Measurements from ENCODE around the gene CDC45. TPM values are rescaled to one million over a fixed set of nuclear protein-coding genes. Genes with fewer than 3 reads are reported as not detected.

The CDC45 gene
- polyA plus RNA-seq, 1 donor (not counting 4 experiments of a cell fraction or from before 2014, with no cell fraction given): 22.7 TPM

DNA sequence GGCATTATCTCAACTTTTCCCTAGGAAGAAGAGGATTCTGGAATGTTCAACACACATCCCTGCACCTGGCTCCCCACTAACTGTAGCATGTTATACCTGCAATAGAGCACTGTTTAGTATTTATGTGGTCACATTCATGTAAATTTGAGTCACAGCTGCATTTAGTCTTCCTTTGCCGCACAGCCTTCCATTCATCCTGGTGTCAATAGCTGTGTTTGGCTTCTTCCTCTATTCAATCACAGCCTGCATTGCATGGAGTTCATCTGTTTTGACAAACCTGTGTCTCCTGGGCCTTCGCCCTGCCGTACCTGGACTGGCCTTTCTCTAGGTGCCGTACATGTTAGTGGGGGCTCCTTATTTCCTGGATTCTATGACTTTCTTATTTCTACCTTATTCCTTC is 28.1 kb upstream of the CDC45 start:
- no peaks in the 10 kb centered on the region for H4K20me1 ChIP-seq (ENCODE audit: control insufficient read depth, extremely low read depth, insufficient read depth, low read length)
- peaks cover 7% of the 10 kb centered on the region for H3K79me2 ChIP-seq (ENCODE audit: control insufficient read depth, insufficient read depth, low read length)
- H3K4me1 ChIP-seq (ENCODE audit: control insufficient read depth, extremely low read depth, insufficient read depth, low read length): peaks cover 17% of the 10 kb centered on the region
- H3K9me1 ChIP-seq (ENCODE audit: control insufficient read depth, extremely low read depth, insufficient read depth, low read length): no peaks in the 10 kb centered on the region
- H3K9ac ChIP-seq (ENCODE audit: control insufficient read depth, extremely low read depth, insufficient read depth, low read length): no peak overlapping the region
- H3K4me3 ChIP-seq (ENCODE audit: control insufficient read depth in 2 of 3, extremely low read depth in 1 of 3, insufficient read depth in 2 of 3, low read depth in 1 of 3, low read length in 3 of 3): no peak overlapping the region
- peaks cover 30 to 42% of the 10 kb centered on the region in 2 experiments for H3K36me3 ChIP-seq (ENCODE audit: control insufficient read depth in 2 of 2, extremely low read depth in 1 of 2, insufficient read depth in 2 of 2, low read length in 2 of 2)
- no peaks in the 10 kb centered on the region for H3K27me3 ChIP-seq (ENCODE audit: control insufficient read depth, extremely low read depth, insufficient read depth, low read length)
- no peaks in the 10 kb centered on the region for H3K9me3 ChIP-seq (ENCODE audit: control insufficient read depth, low read depth, low read length)
- no peak overlapping the region for H3K27ac ChIP-seq (ENCODE audit: control insufficient read depth, insufficient read depth, low read length)
- TF ChIP-seq EZH2 (IDR thresholded peaks at IDR 0.05; ENCODE audit: low read length): no peak
- TF ChIP-seq, protein P1, sequence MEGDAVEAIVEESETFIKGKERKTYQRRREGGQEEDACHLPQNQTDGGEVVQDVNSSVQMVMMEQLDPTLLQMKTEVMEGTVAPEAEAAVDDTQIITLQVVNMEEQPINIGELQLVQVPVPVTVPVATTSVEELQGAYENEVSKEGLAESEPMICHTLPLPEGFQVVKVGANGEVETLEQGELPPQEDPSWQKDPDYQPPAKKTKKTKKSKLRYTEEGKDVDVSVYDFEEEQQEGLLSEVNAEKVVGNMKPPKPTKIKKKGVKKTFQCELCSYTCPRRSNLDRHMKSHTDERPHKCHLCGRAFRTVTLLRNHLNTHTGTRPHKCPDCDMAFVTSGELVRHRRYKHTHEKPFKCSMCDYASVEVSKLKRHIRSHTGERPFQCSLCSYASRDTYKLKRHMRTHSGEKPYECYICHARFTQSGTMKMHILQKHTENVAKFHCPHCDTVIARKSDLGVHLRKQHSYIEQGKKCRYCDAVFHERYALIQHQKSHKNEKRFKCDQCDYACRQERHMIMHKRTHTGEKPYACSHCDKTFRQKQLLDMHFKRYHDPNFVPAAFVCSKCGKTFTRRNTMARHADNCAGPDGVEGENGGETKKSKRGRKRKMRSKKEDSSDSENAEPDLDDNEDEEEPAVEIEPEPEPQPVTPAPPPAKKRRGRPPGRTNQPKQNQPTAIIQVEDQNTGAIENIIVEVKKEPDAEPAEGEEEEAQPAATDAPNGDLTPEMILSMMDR (optimal IDR thresholded peaks at IDR 0.05 in 1 of 3, IDR thresholded peaks at IDR 0.05 in 1 of 3, conservative IDR thresholded peaks at IDR 0.05 in 1 of 3; ENCODE audit: extremely low read depth in 1 of 3, insufficient read depth in 2 of 3, low read length in 3 of 3): no peak
- DNase-seq (ENCODE audit: low read depth, low spot score): no peak
- no peak for FAIRE-seq
- H3K4me2 ChIP-seq (ENCODE audit: control insufficient read depth, extremely low read depth, insufficient read depth, low read depth, low read length): no peak overlapping the region
- dilution Hi-C loops (cut with MboI; ENCODE audit: extremely low pct_ligation_motif_present, low sequenced_read_pairs): no loop called here
- no peak overlapping the region for H2AFZ ChIP-seq (ENCODE audit: control insufficient read depth, low read length)

- H3K9me3 ChIP-seq (ENCODE audit: control insufficient read depth, low read depth, low read length): no peaks in the 10 kb centered on the region
- no peak overlapping the region for H3K4me2 ChIP-seq (ENCODE audit: control insufficient read depth, extremely low read depth, insufficient read depth, low read depth, low read length)
- TF ChIP-seq, protein P1 (optimal IDR thresholded peaks at IDR 0.05 in 1 of 3, IDR thresholded peaks at IDR 0.05 in 1 of 3, conservative IDR thresholded peaks at IDR 0.05 in 1 of 3; ENCODE audit: extremely low read depth in 1 of 3, insufficient read depth in 2 of 3, low read length in 3 of 3): no peak
- dilution Hi-C loops (cut with MboI; ENCODE audit: extremely low pct_ligation_motif_present, low sequenced_read_pairs): no loop called here
- H3K27ac ChIP-seq (ENCODE audit: control insufficient read depth, insufficient read depth, low read length): no peak overlapping the region
- peaks cover 10% of the 10 kb centered on the region for H3K4me1 ChIP-seq (ENCODE audit: control insufficient read depth, extremely low read depth, insufficient read depth, low read length)
- no peak overlapping the region for H3K4me3 ChIP-seq (ENCODE audit: control insufficient read depth in 2 of 3, extremely low read depth in 1 of 3, insufficient read depth in 2 of 3, low read depth in 1 of 3, low read length in 3 of 3)
- no peak for DNase-seq (ENCODE audit: low read depth, low spot score)
- no peaks in the 10 kb centered on the region for H4K20me1 ChIP-seq (ENCODE audit: control insufficient read depth, extremely low read depth, insufficient read depth, low read length)
- no peak overlapping the region for H3K9ac ChIP-seq (ENCODE audit: control insufficient read depth, extremely low read depth, insufficient read depth, low read length)
- FAIRE-seq: no peak
- H3K36me3 ChIP-seq (ENCODE audit: control insufficient read depth in 2 of 2, extremely low read depth in 1 of 2, insufficient read depth in 2 of 2, low read length in 2 of 2): peaks cover 39 to 49% of the 10 kb centered on the region in 2 experiments
- H3K79me2 ChIP-seq (ENCODE audit: control insufficient read depth, insufficient read depth, low read length): no peaks in the 10 kb centered on the region
- H3K9me1 ChIP-seq (ENCODE audit: control insufficient read depth, extremely low read depth, insufficient read depth, low read length): no peaks in the 10 kb centered on the region
- H3K27me3 ChIP-seq (ENCODE audit: control insufficient read depth, extremely low read depth, insufficient read depth, low read length): no peaks in the 10 kb centered on the region
- H2AFZ ChIP-seq (ENCODE audit: control insufficient read depth, low read length): no peak overlapping the region
Measured at GRCh38 chr22:19453718-19454117, 26.0 kb upstream of the CDC45 start.
